GM19351 (cell line): ENCODE results near the gene SCAPER.
"Not testable (repeated sequence)": the region's sequence is repeated elsewhere in the genome, so short reads cannot be mapped to it uniquely, and the experiment has no call there.

Experiments used
- ATAC-seq: cut with Tn5 transposase; IDR thresholded peaks from one replicate; pipeline ENCODE4 v1.9.1; 2021; ENCODE audit warnings: mild to moderate bottlenecking, moderate library complexity; ENCODE audit not compliant: unreplicated experiment

The SCAPER gene

DNA sequence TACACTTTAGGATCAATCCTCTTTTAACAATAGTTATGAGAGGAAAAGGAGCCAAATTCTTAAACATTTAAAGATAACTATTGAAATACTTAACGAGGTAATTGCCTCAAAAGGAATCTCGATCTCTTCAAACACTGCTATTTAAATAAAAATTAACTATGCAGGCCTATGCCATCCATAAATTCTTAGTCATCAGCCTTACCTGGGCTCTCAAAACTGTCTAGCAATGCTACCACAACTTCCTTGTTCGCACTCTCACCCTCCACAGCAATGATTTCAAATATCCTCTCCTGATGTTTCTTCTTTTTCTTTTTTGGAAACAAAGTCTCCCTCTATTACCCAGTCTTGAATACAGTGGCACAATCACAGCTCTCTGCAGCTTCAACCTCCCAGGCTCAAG is 606.2 kb downstream of the SCAPER start:
- ATAC-seq = no peak

- ATAC-seq = not testable (repeated sequence)
Measured at GRCh38 chr15:76297951-76298350, 607.2 kb downstream of the SCAPER start.
